Sigmoid colon (tissue), 4 donors: ENCODE results near the gene GPR68.

Source experiments
- CTCF ChIP-seq, 4 experiments: fragments of 450-650 bp in 3 of 4; fragments of 200-600 bp in 1 of 4; IDR thresholded peaks; one replicate each; pipeline ENCODE4 v1.5.1; 2016 to 2019; ENCODE audit warnings: antibody characterized with exemption in 4 of 4, mild to moderate bottlenecking in 3 of 4, moderate library complexity in 2 of 4
- POLR2A ChIP-seq, 2 donors: fragments of 450-650 bp; IDR thresholded peaks; one replicate each; pipeline ENCODE4 v1.6.1; 2016; ENCODE audit warnings: antibody characterized with exemption in 2 of 2, mild to moderate bottlenecking in 2 of 2, moderate library complexity in 2 of 2
- POLR2AphosphoS5 ChIP-seq, 4 donors: sonication (generic); formaldehyde crosslinking; IDR thresholded peaks; one replicate each; pipeline ENCODE4 v1.6.1; 2017; ENCODE audit warnings: antibody characterized with exemption in 4 of 4

- no peak for TF ChIP-seq POLR2A (IDR thresholded peaks at IDR 0.05)
- no peak for TF ChIP-seq CTCF (IDR thresholded peaks at IDR 0.05)
- TF ChIP-seq POLR2AphosphoS5 (IDR thresholded peaks at IDR 0.05), result no peak
These were observed 10.0 kb upstream of the GPR68 start for GRCh38 chr14:91254461-91254860.
